Small intestine (tissue), 7 donors: Measurements from ENCODE around the gene NINJ1. TPM values are rescaled to one million over a fixed set of nuclear protein-coding genes. Genes with fewer than 3 reads are reported as not detected.

ENCODE experiments used
- DNase-seq, 2 donors: peaks; one replicate each; pipeline versions ENCODE4 v3.0.0 to v3.0.0-alpha.2; 2013
- FAIRE-seq: peaks from 2 replicates; lab custom pipeline; 2012; peaks lifted over from hg19 to GRCh38; lab: Jason Lieb, UNC
- H3K27ac ChIP-seq, 3 donors: one replicate each; pipeline ENCODE4 v1.5.1; 2013; ENCODE audit warnings: low read length in 2 of 3, mild to moderate bottlenecking in 2 of 3, control low read depth in 1 of 3, inconsistent platforms in 1 of 3, low read depth in 1 of 3, moderate library complexity in 1 of 3
- H3K27me3 ChIP-seq, 3 donors: one replicate each; pipeline ENCODE4 v1.6.1; 2013; ENCODE audit warnings: low read length in 3 of 3, inconsistent platforms in 1 of 3; ENCODE audit not compliant: control insufficient read depth in 3 of 3, insufficient read depth in 3 of 3
- H3K36me3 ChIP-seq, 3 donors: one replicate each; pipeline ENCODE4 v1.6.1; 2013; ENCODE audit warnings: low read length in 3 of 3, inconsistent platforms in 1 of 3, low read depth in 1 of 3, mild to moderate bottlenecking in 1 of 3, moderate library complexity in 1 of 3; ENCODE audit not compliant: control insufficient read depth in 3 of 3, insufficient read depth in 2 of 3
- H3K4me1 ChIP-seq, 3 donors: one replicate each; pipeline ENCODE4 v1.6.1; 2013; ENCODE audit warnings: low read length in 2 of 3, inconsistent platforms in 1 of 3, low read depth in 1 of 3, mild to moderate bottlenecking in 1 of 3, moderate library complexity in 1 of 3; ENCODE audit not compliant: control insufficient read depth in 3 of 3, insufficient read depth in 2 of 3
- H3K4me3 ChIP-seq, 3 donors: one replicate each; pipeline ENCODE4 v1.5.1; 2013; ENCODE audit warnings: low read length in 3 of 3, control low read depth in 1 of 3, inconsistent platforms in 1 of 3, low read depth in 1 of 3, mild to moderate bottlenecking in 1 of 3, moderate library complexity in 1 of 3
- H3K9me3 ChIP-seq, 2 donors: one replicate each; pipeline ENCODE4 v1.6.1; 2013; ENCODE audit warnings: low read depth in 1 of 2, low read length in 1 of 2; ENCODE audit not compliant: control insufficient read depth in 2 of 2, insufficient read depth in 1 of 2
- WGBS, 3 donors: extraction: QIAGEN DNeasy Blood & Tissue Kit; methylation state at CpG; one replicate each; pipeline ENCODE4 v1.1.7; 2013; 5-methylcytosine and 5-hydroxymethylcytosine counted together
- polyA plus RNA-seq, 4 donors: library from polyadenylated mRNA; stranded (reverse) in 3 of 4; unstranded in 1 of 4; fragments of 200-250 nt in 3 of 4; fragments of 120-200 nt in 1 of 4; gene quantifications; one replicate each; pipeline versions ENCODE4 v1.2.1 to v1.2.3, GENCODE V29; 2013
- donor health status: healthy with polysubstance abuse.
- donor health status: control.
- donor health status: control.
- donor health status: Bipolar disorder and iron deficiency.
- donor health status: healthy.

NINJ1 gene
- polyA plus RNA-seq, 4 donors, result 29.4 to 93.2 (median 54.0) TPM

- WGBS, 3 donors, result 80 to 86% (median 84%) methylated on average over 16 of the region's 16 CpGs
- DNase-seq (no peak), FAIRE-seq (no peak)
- no peaks in the 10 kb centered on the region for H3K36me3 ChIP-seq
- no peaks in the 10 kb centered on the region for H3K9me3 ChIP-seq
- H3K4me3 ChIP-seq, result no peak overlapping the region
- H3K4me1 ChIP-seq, result peaks cover 0 to 7% (median 0%) of the 10 kb centered on the region in 3 donors
- H3K27ac ChIP-seq, result no peak overlapping the region
- peaks cover 0 to 3% (median 0%) of the 10 kb centered on the region in 3 donors for H3K27me3 ChIP-seq
Measured at GRCh38 chr9:93139365-93140182, 5.5 kb upstream of the NINJ1 start.

GRCh38 chr9:93138171-93138764 lies 4.2 kb upstream of the NINJ1 start:
- WGBS, 3 donors, result 70 to 81% (median 72%) methylated on average over 7 of the region's 7 CpGs
- peaks cover 0 to 9% (median 1%) of the 10 kb centered on the region in 3 donors for H3K4me1 ChIP-seq
- no peak overlapping the region for H3K4me3 ChIP-seq
- DNase-seq (no peak), FAIRE-seq (no peak)
- no peak overlapping the region for H3K27ac ChIP-seq
- peaks cover 0 to 3% (median 0%) of the 10 kb centered on the region in 3 donors for H3K27me3 ChIP-seq
- H3K36me3 ChIP-seq, result no peaks in the 10 kb centered on the region
- H3K9me3 ChIP-seq, result no peaks in the 10 kb centered on the region

DNA sequence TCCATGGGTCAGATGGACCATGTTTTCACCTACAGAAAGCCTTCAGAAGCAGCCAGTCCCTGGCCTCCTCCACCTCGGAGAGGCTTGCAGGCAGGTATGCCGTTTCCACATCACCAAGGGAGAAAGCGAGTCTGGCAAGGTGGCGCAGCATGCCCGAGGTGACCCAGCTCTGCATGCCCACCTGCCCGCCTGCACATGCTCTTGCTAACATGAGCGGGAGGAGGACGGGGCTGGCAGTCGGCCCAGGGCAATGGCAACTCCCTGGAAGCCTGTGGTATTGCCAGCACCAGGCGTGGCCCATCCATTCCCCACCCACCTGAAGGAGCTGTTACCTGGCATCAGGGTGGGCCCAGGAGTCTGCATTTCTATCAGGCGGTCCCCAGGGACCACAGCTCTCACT lies 3.3 kb upstream of the NINJ1 start:
- H3K9me3 ChIP-seq, result no peaks in the 10 kb centered on the region
- H3K27me3 ChIP-seq, result peaks cover 0 to 3% (median 0%) of the 10 kb centered on the region in 3 donors
- H3K4me1 ChIP-seq, result peaks cover 3 to 18% (median 7%) of the 10 kb centered on the region in 3 donors
- 60 to 83% (median 60%) methylated on average over 7 to 11 of the region's 11 CpGs for WGBS, 3 donors
- no peak overlapping the region for H3K4me3 ChIP-seq
- H3K27ac ChIP-seq, result no peak overlapping the region
- FAIRE-seq, result no peak
- DNase-seq, result no peak
- H3K36me3 ChIP-seq, result peaks cover 0 to 4% (median 0%) of the 10 kb centered on the region in 3 donors

GRCh38 chr9:93136011-93136440 lies 2.0 kb upstream of the NINJ1 start:
- 24 to 41% (median 30%) methylated on average over 11 of the region's 11 CpGs for WGBS, 3 donors
- H3K9me3 ChIP-seq, result no peaks in the 10 kb centered on the region
- peaks cover 3 to 31% (median 7%) of the 10 kb centered on the region in 3 donors for H3K4me1 ChIP-seq
- DNase-seq (no peak), FAIRE-seq (no peak)
- H3K27me3 ChIP-seq, result peaks cover 0 to 3% (median 0%) of the 10 kb centered on the region in 3 donors
- H3K27ac ChIP-seq, result peak overlapping the region in 1 of 3 donors; percentile 66
- H3K4me3 ChIP-seq, result no peak overlapping the region
- peaks cover 0 to 16% (median 0%) of the 10 kb centered on the region in 3 donors for H3K36me3 ChIP-seq

GRCh38 chr9:93134740-93135444 lies 841 bp upstream of the NINJ1 start:
- Histone ChIP-seq H3K27me3 (peaks cover 0 to 3% (median 0%) of the 10 kb centered on the region in 3 donors), H3K27ac (peak overlapping the region; percentile 86 to 94 (median 87)), H3K9me3 (no peaks in the 10 kb centered on the region), H3K4me1 (peaks cover 3 to 35% (median 7%) of the 10 kb centered on the region in 3 donors), H3K4me3 (peak overlapping the region in 2 of 3 donors; percentile 89 to 92), H3K36me3 (peaks cover 0 to 28% (median 0%) of the 10 kb centered on the region in 3 donors)
- FAIRE-seq (no peak), DNase-seq (no peak)
- 58 to 76% (median 64%) methylated on average over 14 of the region's 14 CpGs for WGBS, 3 donors

- Histone ChIP-seq H3K4me1 (peaks cover 3 to 35% (median 7%) of the 10 kb centered on the region in 3 donors), H3K4me3 (peak overlapping the region; percentile 59 to 92 (median 89)), H3K27ac (peak overlapping the region; percentile 94 to 99 (median 94)), H3K9me3 (no peaks in the 10 kb centered on the region), H3K27me3 (peaks cover 0 to 3% (median 0%) of the 10 kb centered on the region in 3 donors), H3K36me3 (peaks cover 0 to 38% (median 0%) of the 10 kb centered on the region in 3 donors)
- WGBS, 3 donors, result 0 to 1% (median 1%) methylated on average over 16 to 34 of the region's 34 CpGs
- no peak for FAIRE-seq
- peak; percentile 84 to 95 for DNase-seq
Measured at GRCh38 chr9:93133681-93134014, 403 bp downstream of the NINJ1 start.

GRCh38 chr9:93132946-93133680 lies 938 bp downstream of the NINJ1 start:
- peaks cover 0 to 43% (median 0%) of the 10 kb centered on the region in 3 donors for H3K36me3 ChIP-seq
- peak overlapping the region; percentile 94 to 99 (median 94) for H3K27ac ChIP-seq
- WGBS, 3 donors, result 11 to 24% (median 16%) methylated on average over 21 of the region's 21 CpGs
- H3K4me3 ChIP-seq, result peak overlapping the region in 2 of 3 donors; percentile 89 to 92
- H3K4me1 ChIP-seq, result peaks cover 3 to 35% (median 7%) of the 10 kb centered on the region in 3 donors
- peaks cover 0 to under 1% (median 0%) of the 10 kb centered on the region in 3 donors for H3K27me3 ChIP-seq
- no peak for DNase-seq
- FAIRE-seq, result no peak
- H3K9me3 ChIP-seq, result no peaks in the 10 kb centered on the region
